NCI-H748 (cell line): ENCODE data around the gene PNPLA2.

ENCODE experiments used
- DNase-seq: peaks from one replicate; lab custom pipeline; 2025; ENCODE audit not compliant: unreplicated experiment; lab: John Stamatoyannopoulos, UW

The PNPLA2 gene

GRCh38 chr11:783581-784015 is 35.1 kb upstream of the PNPLA2 start:
- peak; percentile 83 for DNase-seq

GRCh38 chr11:786235-787083 is 32.3 kb upstream of the PNPLA2 start:
- no peak for DNase-seq

GRCh38 chr11:787084-787675 is 31.5 kb upstream of the PNPLA2 start:
- no peak for DNase-seq

- no peak for DNase-seq
Measured at GRCh38 chr11:788009-788640, 30.6 kb upstream of the PNPLA2 start.

GRCh38 chr11:788953-789940 is 29.5 kb upstream of the PNPLA2 start:
- DNase-seq, result peak; percentile 48

- DNase-seq, result peak; percentile 79
Measured at GRCh38 chr11:789943-790342, 28.8 kb upstream of the PNPLA2 start, which contains the start of gene CEND1. Gene CEND1, minus strand, starts transcription at chr11:790090. Its CDS starts 1,514 bp downstream, at chr11:788576.

- peak; percentile 70 for DNase-seq
Measured at GRCh38 chr11:790721-791564, 27.8 kb upstream of the PNPLA2 start.

GRCh38 chr11:791658-792534 is 26.8 kb upstream of the PNPLA2 start:
- DNase-seq, result no peak

- no peak for DNase-seq
Measured at GRCh38 chr11:792535-792821, 26.2 kb upstream of the PNPLA2 start.

GRCh38 chr11:792873-793272 is 25.8 kb upstream of the PNPLA2 start:
- DNase-seq, result peak; percentile 79

GRCh38 chr11:793556-793955 is 25.2 kb upstream of the PNPLA2 start:
- DNase-seq, result no peak

- no peak for DNase-seq
Measured at GRCh38 chr11:794013-794765, 24.5 kb upstream of the PNPLA2 start.

- DNase-seq, result no peak
Measured at GRCh38 chr11:794766-795633, 23.7 kb upstream of the PNPLA2 start.

GRCh38 chr11:795634-796564 is 22.8 kb upstream of the PNPLA2 start:
- DNase-seq, result no peak

- no peak for DNase-seq
Measured at GRCh38 chr11:796565-797295, 22.0 kb upstream of the PNPLA2 start.
